Panc1 (cell line): ENCODE measurements around the gene FYTTD1. TPM values are rescaled to one million over a fixed set of nuclear protein-coding genes. Genes with fewer than 3 reads are reported as not detected.

Source experiments
- ATAC-seq: fragments of 200-7000 bp; cut with Tn5 transposase; 2 replicates; pipeline ENCODE4 v1.9.1; 2020; ENCODE audit warnings: mild to moderate bottlenecking, moderate library complexity
- BruUV-seq: library from RNA; stranded (reverse); fragments of 400-500 nt; replicated peaks from 2 replicates; lab custom pipeline; 2021; lab: Mats Ljungman, UMichigan
- CTCF ChIA-PET: fragments of 300-600 bp; sonication (Branson Sonifier 250); formaldehyde crosslinking; loops from one replicate; lab custom pipeline; 2022; ENCODE audit warnings: antibody characterized with exemption; lab: Charles Lee
- POLR2A ChIA-PET: fragments of 300-600 bp; sonication (Branson Sonifier 250); formaldehyde crosslinking; loops from one replicate; lab custom pipeline; 2022; ENCODE audit warnings: antibody characterized with exemption; lab: Charles Lee
- DNase-seq: peaks from one replicate; pipeline ENCODE4 v3.0.0-alpha.2; 2010; ENCODE audit warnings: low read depth, low spot score
- H3K27ac ChIP-seq: 2 replicates; pipeline ENCODE4 v1.5.1; 2011; ENCODE audit warnings: mild to moderate bottlenecking, low read length, inconsistent platforms
- H3K27me3 ChIP-seq: fragments of 200-500 bp; sonication (Bioruptor generic); 2 replicates; pipeline ENCODE4 v1.6.0; 2014; ENCODE audit warnings: low read length, inconsistent platforms; ENCODE audit not compliant: control insufficient read depth, insufficient read depth
- H3K36me3 ChIP-seq: fragments of 200-500 bp; sonication (Bioruptor generic); 2 replicates; pipeline ENCODE4 v1.5.1; 2014; ENCODE audit warnings: inconsistent platforms, mild to moderate bottlenecking, low read length, moderate library complexity; ENCODE audit not compliant: control insufficient read depth, insufficient read depth
- H3K4me1 ChIP-seq: 2 replicates; pipeline ENCODE4 v1.5.1; 2011; ENCODE audit warnings: inconsistent platforms, mild to moderate bottlenecking, low read length, moderate library complexity; ENCODE audit not compliant: control insufficient read depth, insufficient read depth
- H3K4me3 ChIP-seq, 2 experiments: 2 replicates each; pipeline ENCODE4 v1.5.1; 2011 to 2012; ENCODE audit warnings: low read depth in 2 of 2, low read length in 2 of 2, mild to moderate bottlenecking in 2 of 2, inconsistent platforms in 1 of 2, moderate library complexity in 1 of 2
- H3K9me3 ChIP-seq: fragments of 200-500 bp; sonication (Bioruptor generic); 2 replicates; pipeline ENCODE4 v1.5.1; 2014; ENCODE audit warnings: low read depth, mild to moderate bottlenecking, inconsistent platforms, low read length, moderate library complexity; ENCODE audit not compliant: control insufficient read depth, insufficient read depth
- POLR2AphosphoS5 ChIP-seq: IDR thresholded peaks from 2 replicates; pipeline ENCODE4 v1.6.1; 2012; ENCODE audit warnings: mild to moderate bottlenecking, low read depth, low read length, moderate library complexity
- SIN3A ChIP-seq: IDR thresholded peaks from 2 replicates; pipeline ENCODE4 v1.6.1; 2012; ENCODE audit warnings: low read depth, mild to moderate bottlenecking, low read length, moderate library complexity, borderline replicate concordance; ENCODE audit not compliant: insufficient read depth
- TCF7L2 ChIP-seq: IDR thresholded peaks from 2 replicates; pipeline ENCODE4 v1.6.1; 2011; ENCODE audit warnings: mild to moderate bottlenecking, low read depth, low read length, inconsistent platforms
- in situ Hi-C: cut with HindIII; loops from 2 replicates; pipeline ENCODE4 v1.10.0; 2016; ENCODE audit warnings: low sequenced_read_pairs, low pct_unique_long_range_greater_than_20kb
- intact Hi-C: fragments of 100-400 bp; cut with micrococcal nuclease; formaldehyde crosslinking; loops from one replicate; pipeline ENCODE4 v1.10.0; 2022; ENCODE audit not compliant: unreplicated experiment
- total RNA-seq: library from RNA; stranded (reverse); gene quantifications from one replicate; pipeline ENCODE4 v1.2.1, GENCODE V29; 2021; ENCODE audit not compliant: unreplicated experiment
- TF ChIP-seq, protein P1 (sequence below): fragments of 450-650 bp; IDR thresholded peaks from 2 replicates; pipeline ENCODE4 v1.5.1; 2017; ENCODE audit warnings: mild to moderate bottlenecking
- TF ChIP-seq, protein P2 (sequence below), 2 experiments: IDR thresholded peaks; 2 replicates each; pipeline ENCODE4 v1.6.1; 2011 to 2012; ENCODE audit warnings: low read depth in 2 of 2, control low read depth in 1 of 2, low read length in 1 of 2, mild to moderate bottlenecking in 1 of 2, moderate library complexity in 1 of 2; ENCODE audit not compliant: insufficient read depth in 1 of 2

Gene FYTTD1
- total RNA-seq, 1 experiment from 2014 or later: 77.8 TPM

DNA sequence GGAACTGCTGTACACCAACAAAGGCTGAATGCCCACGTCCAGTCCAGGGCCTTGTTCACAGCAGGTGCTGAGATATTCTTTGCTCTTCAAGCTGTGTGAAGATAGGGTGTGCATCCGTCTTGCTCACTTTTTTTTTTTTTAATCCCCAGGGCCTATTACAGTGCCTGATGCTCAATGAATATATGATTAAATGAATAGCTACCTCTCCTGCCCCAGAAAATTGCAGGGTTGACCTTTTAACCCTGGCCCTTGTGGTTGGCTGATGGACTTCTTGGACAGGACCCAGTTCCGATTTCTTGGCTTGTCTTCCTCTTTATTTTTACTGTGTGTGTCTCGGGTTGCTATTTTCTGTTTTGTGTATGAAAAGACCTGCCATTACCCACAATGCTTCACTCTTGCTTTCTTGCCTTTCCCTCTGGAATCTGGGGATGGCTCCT lies 2.9 kb upstream of the FYTTD1 start:
- DNase-seq: no peak
- intact Hi-C loops (no loop called here), in situ Hi-C loops (no loop called here)
- ChIA-PET POLR2A (no interaction called here), CTCF (interaction anchor here (0.6 kb wide), 1 partner anchor 44 kb away, joined by 3 read pairs; no protein-coding TSS in a partner anchor)
- ATAC-seq: no peak
- H3K4me3 ChIP-seq: no peak overlapping the region
- H3K27ac ChIP-seq: peak overlapping the region; percentile 18; the same call in 1 of the 2 replicates
- H3K27me3 ChIP-seq: no peaks in the 10 kb centered on the region
- H3K36me3 ChIP-seq: no peaks in the 10 kb centered on the region
- H3K4me1 ChIP-seq: peaks cover 9% of the 10 kb centered on the region; the same call in 1 of the 2 replicates
- H3K9me3 ChIP-seq: no peaks in the 10 kb centered on the region
- no TSS peak for BruUV-seq
- TF ChIP-seq TCF7L2: no peak
- no peak for TF ChIP-seq SIN3A
- TF ChIP-seq, protein P1, sequence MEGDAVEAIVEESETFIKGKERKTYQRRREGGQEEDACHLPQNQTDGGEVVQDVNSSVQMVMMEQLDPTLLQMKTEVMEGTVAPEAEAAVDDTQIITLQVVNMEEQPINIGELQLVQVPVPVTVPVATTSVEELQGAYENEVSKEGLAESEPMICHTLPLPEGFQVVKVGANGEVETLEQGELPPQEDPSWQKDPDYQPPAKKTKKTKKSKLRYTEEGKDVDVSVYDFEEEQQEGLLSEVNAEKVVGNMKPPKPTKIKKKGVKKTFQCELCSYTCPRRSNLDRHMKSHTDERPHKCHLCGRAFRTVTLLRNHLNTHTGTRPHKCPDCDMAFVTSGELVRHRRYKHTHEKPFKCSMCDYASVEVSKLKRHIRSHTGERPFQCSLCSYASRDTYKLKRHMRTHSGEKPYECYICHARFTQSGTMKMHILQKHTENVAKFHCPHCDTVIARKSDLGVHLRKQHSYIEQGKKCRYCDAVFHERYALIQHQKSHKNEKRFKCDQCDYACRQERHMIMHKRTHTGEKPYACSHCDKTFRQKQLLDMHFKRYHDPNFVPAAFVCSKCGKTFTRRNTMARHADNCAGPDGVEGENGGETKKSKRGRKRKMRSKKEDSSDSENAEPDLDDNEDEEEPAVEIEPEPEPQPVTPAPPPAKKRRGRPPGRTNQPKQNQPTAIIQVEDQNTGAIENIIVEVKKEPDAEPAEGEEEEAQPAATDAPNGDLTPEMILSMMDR: no peak
- TF ChIP-seq, protein P2, sequence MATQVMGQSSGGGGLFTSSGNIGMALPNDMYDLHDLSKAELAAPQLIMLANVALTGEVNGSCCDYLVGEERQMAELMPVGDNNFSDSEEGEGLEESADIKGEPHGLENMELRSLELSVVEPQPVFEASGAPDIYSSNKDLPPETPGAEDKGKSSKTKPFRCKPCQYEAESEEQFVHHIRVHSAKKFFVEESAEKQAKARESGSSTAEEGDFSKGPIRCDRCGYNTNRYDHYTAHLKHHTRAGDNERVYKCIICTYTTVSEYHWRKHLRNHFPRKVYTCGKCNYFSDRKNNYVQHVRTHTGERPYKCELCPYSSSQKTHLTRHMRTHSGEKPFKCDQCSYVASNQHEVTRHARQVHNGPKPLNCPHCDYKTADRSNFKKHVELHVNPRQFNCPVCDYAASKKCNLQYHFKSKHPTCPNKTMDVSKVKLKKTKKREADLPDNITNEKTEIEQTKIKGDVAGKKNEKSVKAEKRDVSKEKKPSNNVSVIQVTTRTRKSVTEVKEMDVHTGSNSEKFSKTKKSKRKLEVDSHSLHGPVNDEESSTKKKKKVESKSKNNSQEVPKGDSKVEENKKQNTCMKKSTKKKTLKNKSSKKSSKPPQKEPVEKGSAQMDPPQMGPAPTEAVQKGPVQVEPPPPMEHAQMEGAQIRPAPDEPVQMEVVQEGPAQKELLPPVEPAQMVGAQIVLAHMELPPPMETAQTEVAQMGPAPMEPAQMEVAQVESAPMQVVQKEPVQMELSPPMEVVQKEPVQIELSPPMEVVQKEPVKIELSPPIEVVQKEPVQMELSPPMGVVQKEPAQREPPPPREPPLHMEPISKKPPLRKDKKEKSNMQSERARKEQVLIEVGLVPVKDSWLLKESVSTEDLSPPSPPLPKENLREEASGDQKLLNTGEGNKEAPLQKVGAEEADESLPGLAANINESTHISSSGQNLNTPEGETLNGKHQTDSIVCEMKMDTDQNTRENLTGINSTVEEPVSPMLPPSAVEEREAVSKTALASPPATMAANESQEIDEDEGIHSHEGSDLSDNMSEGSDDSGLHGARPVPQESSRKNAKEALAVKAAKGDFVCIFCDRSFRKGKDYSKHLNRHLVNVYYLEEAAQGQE (IDR thresholded peaks at IDR 0.05; ENCODE audit: insufficient read depth in 1 of 2, low read depth in 2 of 2, low read length in 1 of 2): no peak
- TF ChIP-seq POLR2AphosphoS5: no peak

GRCh38 chr3:197748597-197749314 lies 927 bp upstream of the FYTTD1 start:
- CTCF ChIA-PET: no interaction called here
- Histone ChIP-seq H3K4me1 (peaks cover 23% of the 10 kb centered on the region), H3K27me3 (no peaks in the 10 kb centered on the region), H3K36me3 (no peaks in the 10 kb centered on the region), H3K27ac (peak overlapping the region; percentile 77), H3K9me3 (no peaks in the 10 kb centered on the region), H3K4me3 (peak overlapping the region; percentile 67 to 86)
- ATAC-seq: no peak
- POLR2A ChIA-PET: interaction anchor here (0.5 to 0.6 kb wide), 2 partner anchors 19 to 34 kb away, joined by 3 to 6 read pairs; no protein-coding TSS in a partner anchor
- TF ChIP-seq, protein P1: no peak
- TF ChIP-seq POLR2AphosphoS5 (no peak), TCF7L2 (no peak), SIN3A (no peak)
- TF ChIP-seq, protein P2 (IDR thresholded peaks at IDR 0.05; ENCODE audit: insufficient read depth in 1 of 2, low read depth in 2 of 2, low read length in 1 of 2): no peak
- DNase-seq: no peak
- intact Hi-C loops (no loop called here), in situ Hi-C loops (no loop called here)
- BruUV-seq: TSS peak; percentile 77
